GM23338 (cell line): Measurements from ENCODE around the gene BMF. TPM values are rescaled to one million over a fixed set of nuclear protein-coding genes. Genes with fewer than 3 reads are reported as not detected.

Experiments used
- ATAC-seq: fragments of 200-7000 bp; cut with Tn5 transposase; 3 replicates; pipeline ENCODE4 v1.9.1; 2020
- DNase-seq: peaks from one replicate; pipeline ENCODE4 v3.0.0-alpha.2; 2015; ENCODE audit warnings: low spot score
- H2AFZ ChIP-seq: fragments of 200-600 bp; sonication (generic); 2 replicates; pipeline ENCODE4 v1.8.0; 2016; ENCODE audit warnings: antibody characterized with exemption, mild to moderate bottlenecking, moderate library complexity
- H3F3A ChIP-seq: fragments of 200-600 bp; sonication (generic); replicated peaks from 2 replicates; pipeline ENCODE4 v1.8.0; 2017; ENCODE audit warnings: antibody characterized with exemption, mixed run types, low read depth
- H3K27ac ChIP-seq: fragments of 200-600 bp; sonication (generic); 2 replicates; pipeline ENCODE4 v1.6.1; 2016; ENCODE audit warnings: low read depth
- H3K27me3 ChIP-seq: fragments of 200-600 bp; sonication (generic); 2 replicates; pipeline ENCODE4 v1.8.0; 2016; ENCODE audit warnings: mild to moderate bottlenecking, mixed run types, moderate library complexity; ENCODE audit not compliant: insufficient read depth
- H3K36me3 ChIP-seq: fragments of 200-600 bp; sonication (generic); 2 replicates; pipeline ENCODE4 v1.8.0; 2016; ENCODE audit warnings: mild to moderate bottlenecking; ENCODE audit not compliant: insufficient read depth
- H3K4me1 ChIP-seq: fragments of 200-600 bp; sonication (generic); 2 replicates; pipeline ENCODE4 v1.8.0; 2016; ENCODE audit warnings: mild to moderate bottlenecking, moderate library complexity; ENCODE audit not compliant: insufficient read depth
- H3K4me2 ChIP-seq: fragments of 200-600 bp; sonication (generic); 2 replicates; pipeline ENCODE4 v1.7.1; 2017; ENCODE audit warnings: mixed run types
- H3K4me3 ChIP-seq: fragments of 200-600 bp; sonication (generic); 2 replicates; pipeline ENCODE4 v1.6.1; 2016; ENCODE audit warnings: mixed run types
- H3K79me2 ChIP-seq: fragments of 200-600 bp; sonication (generic); replicated peaks from 2 replicates; pipeline ENCODE4 v1.8.0; 2017; ENCODE audit warnings: mild to moderate bottlenecking; ENCODE audit not compliant: insufficient read depth
- H3K9me2 ChIP-seq: fragments of 200-600 bp; sonication (generic); 2 replicates; pipeline ENCODE4 v1.8.0; 2017; ENCODE audit not compliant: insufficient read depth
- H4K20me1 ChIP-seq: fragments of 200-600 bp; sonication (generic); replicated peaks from 2 replicates; pipeline ENCODE4 v1.8.0; 2017; ENCODE audit warnings: mild to moderate bottlenecking; ENCODE audit not compliant: insufficient read depth
- H3K27ac Mint-ChIP-seq: 2 replicates; pipeline ENCODE4 v1.8.0; 2020; ENCODE audit warnings: inconsistent platforms, mild to moderate bottlenecking, moderate library complexity, mixed read lengths
- H3K27me3 Mint-ChIP-seq: 3 replicates; pipeline ENCODE4 v1.8.0; 2022; ENCODE audit warnings: low read depth, mild to moderate bottlenecking, moderate library complexity, mixed read lengths, inconsistent platforms; ENCODE audit not compliant: insufficient read depth, poor library complexity
- H3K36me3 Mint-ChIP-seq: 3 replicates; pipeline ENCODE4 v1.8.0; 2021; ENCODE audit warnings: low read depth, mild to moderate bottlenecking, inconsistent platforms, moderate library complexity, mixed read lengths
- H3K4me1 Mint-ChIP-seq: 3 replicates; pipeline ENCODE4 v1.8.0; 2020; ENCODE audit warnings: mild to moderate bottlenecking, inconsistent platforms, mixed read lengths
- H3K4me3 Mint-ChIP-seq: 3 replicates; pipeline ENCODE4 v1.8.0; 2021; ENCODE audit warnings: moderate library complexity, mild to moderate bottlenecking, inconsistent platforms, mixed read lengths
- H3K9me3 Mint-ChIP-seq: 3 replicates; pipeline ENCODE4 v1.8.0; 2020; ENCODE audit warnings: moderate library complexity, mild to moderate bottlenecking, inconsistent platforms, mixed read lengths
- CREB1 ChIP-seq: fragments of 250-450 bp; sonication (Bioruptor Pico); IDR thresholded peaks from 2 replicates; pipeline ENCODE4 v1.5.0; 2020; ENCODE audit warnings: low read depth, mild to moderate bottlenecking, moderate library complexity
- CTCF ChIP-seq, 2 experiments: fragments of 200-600 bp in 1 of 2; sonication (generic) in 1 of 2; conservative IDR thresholded peaks; 2 replicates each; pipeline versions ENCODE4 v1.5.1 to v1.6.1; 2016 to 2017; ENCODE audit warnings: antibody characterized with exemption in 2 of 2, low read depth in 2 of 2, mild to moderate bottlenecking in 2 of 2, moderate library complexity in 1 of 2
- ETS1 ChIP-seq: IDR thresholded peaks from 2 replicates; pipeline ENCODE4 v1.6.1; 2016; ENCODE audit warnings: antibody characterized with exemption
- EZH2 ChIP-seq: fragments of 200-600 bp; sonication (generic); IDR thresholded peaks from one replicate; pipeline ENCODE4 v1.8.0; 2017; ENCODE audit warnings: antibody characterized with exemption, mild to moderate bottlenecking, low read depth; ENCODE audit not compliant: unreplicated experiment
- EZH2phosphoT487 ChIP-seq: fragments of 200-600 bp; sonication (generic); IDR thresholded peaks from one replicate; pipeline ENCODE4 v1.8.1; 2018; ENCODE audit warnings: antibody characterized with exemption; ENCODE audit not compliant: unreplicated experiment
- JUNB ChIP-seq: IDR thresholded peaks from one replicate; pipeline ENCODE4 v1.6.1; 2016; ENCODE audit warnings: antibody characterized with exemption; ENCODE audit not compliant: unreplicated experiment
- NANOG ChIP-seq: IDR thresholded peaks from 2 replicates; pipeline ENCODE4 v1.6.1; 2016; ENCODE audit warnings: antibody characterized with exemption, borderline replicate concordance
- POLR2AphosphoS5 ChIP-seq: IDR thresholded peaks from 2 replicates; pipeline ENCODE4 v1.6.1; 2016; ENCODE audit warnings: antibody characterized with exemption, low read depth
- REST ChIP-seq: IDR thresholded peaks from one replicate; pipeline ENCODE4 v1.6.1; 2018; ENCODE audit warnings: antibody characterized with exemption; ENCODE audit not compliant: unreplicated experiment
- STAT1 ChIP-seq: IDR thresholded peaks from one replicate; pipeline ENCODE4 v1.6.1; 2016; ENCODE audit warnings: antibody characterized with exemption; ENCODE audit not compliant: unreplicated experiment
- ZNF114 ChIP-seq: fragments of 250-450 bp; sonication (Bioruptor Pico); IDR thresholded peaks from 2 replicates; pipeline ENCODE4 v1.5.0; 2020; ENCODE audit warnings: mild to moderate bottlenecking, moderate library complexity
- ZNF331 ChIP-seq: fragments of 250-450 bp; sonication (Bioruptor Pico); IDR thresholded peaks from 2 replicates; pipeline ENCODE4 v1.5.0; 2020; ENCODE audit warnings: low read depth, mild to moderate bottlenecking, moderate library complexity
- polyA plus RNA-seq: library from polyadenylated mRNA; unstranded; fragments of >200 nt; fragmentation: Nextera tagmentation; extraction: Ambion mirVana; gene quantifications from 2 replicates; pipeline ENCODE4 v1.2.1, GENCODE V29; 2016
- total RNA-seq: library from RNA; depleted of rRNA; stranded (reverse); fragments of >200 nt; shearing (Covaris generic); gene quantifications from 2 replicates; pipeline ENCODE4 v1.2.3, GENCODE V29; 2014
- TF ChIP-seq, protein P1 (sequence below): fragments of 250-450 bp; sonication (Bioruptor Pico); IDR thresholded peaks from 2 replicates; pipeline ENCODE4 v1.5.0; 2020; ENCODE audit warnings: mild to moderate bottlenecking, moderate library complexity

BMF gene
- total and polyA plus RNA-seq, 2 experiments from 2014 or later = 2.0 to 20.3 TPM

DNA sequence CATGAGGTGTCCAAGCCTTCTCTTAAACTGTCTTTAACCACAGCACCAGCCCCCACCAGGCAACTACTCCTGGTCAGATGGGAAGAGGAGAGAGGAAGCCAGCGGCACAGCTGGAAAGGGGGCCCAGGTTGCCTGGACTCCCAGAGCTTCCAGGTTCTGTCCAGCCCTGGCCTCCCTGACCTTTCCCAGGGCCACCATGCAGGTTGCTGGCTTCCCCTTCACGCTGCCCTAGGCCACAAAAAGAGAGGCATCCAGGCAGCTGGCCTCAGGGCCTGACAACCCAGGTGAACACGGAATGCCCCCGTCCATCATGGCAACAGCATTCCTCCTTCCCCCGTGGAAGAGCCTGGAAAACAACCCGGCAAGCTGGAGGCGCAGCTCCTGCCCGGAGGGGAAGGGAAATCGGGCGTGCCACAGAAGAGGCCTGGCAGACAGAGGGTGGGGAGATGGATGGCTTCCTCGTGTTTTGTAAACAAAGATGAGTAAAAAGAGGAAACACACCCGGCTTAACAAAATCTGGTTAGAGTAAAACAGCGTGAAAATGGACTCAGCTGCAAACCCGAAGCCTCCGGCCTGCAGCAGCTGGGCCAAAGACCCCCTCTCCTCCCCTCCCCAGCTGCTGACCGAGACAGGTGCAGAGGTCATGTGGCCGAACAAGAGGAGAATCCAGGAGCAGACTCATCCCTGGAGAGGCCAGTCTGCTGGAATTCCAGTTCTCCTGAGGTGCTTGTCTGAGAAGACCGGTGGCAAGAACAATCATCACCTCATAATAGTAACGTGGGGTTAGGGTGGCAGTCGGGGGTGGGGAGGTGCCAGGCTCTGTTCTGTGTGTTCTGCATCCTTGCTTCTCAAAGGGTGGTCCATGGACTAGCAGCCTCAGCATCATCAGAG lies 15.5 kb downstream of the BMF start:
- Mint-ChIP-seq H3K27ac (peak overlapping the region; percentile 53; the same call in 1 of the 2 replicates), H3K4me1 (peaks cover 87% of the 10 kb centered on the region), H3K36me3 (peaks cover 21% of the 10 kb centered on the region), H3K27me3 (peaks cover 18% of the 10 kb centered on the region), H3K4me3 (peak overlapping the region; percentile 31; the same call in 1 of the 3 replicates), H3K9me3 (no peaks in the 10 kb centered on the region)
- no peaks in the 10 kb centered on the region for H3K27me3 ChIP-seq
- no peak overlapping the region for H2AFZ ChIP-seq
- H3K4me3 ChIP-seq = no peak overlapping the region
- H3K36me3 ChIP-seq = no peaks in the 10 kb centered on the region; the same call in 1 of the 2 replicates
- 0 out of 2 replicates have a peak, but pooled peaks cover 2% of the 10 kb centered on the region for H4K20me1 ChIP-seq
- H3K4me2 ChIP-seq = peak overlapping the region; percentile 26; the same call in 1 of the 2 replicates
- DNase-seq (peak; percentile 34), ATAC-seq (no peak)
- H3K9me2 ChIP-seq = peaks cover 3% of the 10 kb centered on the region; the same call in 1 of the 2 replicates
- peak overlapping the region; percentile 74; the same call in 1 of the 2 replicates for H3K27ac ChIP-seq
- no peaks in the 10 kb centered on the region for H3K79me2 ChIP-seq
- H3K4me1 ChIP-seq = peaks cover 63% of the 10 kb centered on the region
- H3F3A ChIP-seq = peaks cover 21% of the 10 kb centered on the region; the same call in 1 of the 2 replicates
- TF ChIP-seq EZH2phosphoT487 (no peak), ZNF114 (CRISPR knock-in tag) (no peak), POLR2AphosphoS5 (no peak), STAT1 (no peak), ETS1 (no peak), EZH2 (no peak), CREB1 (CRISPR knock-in tag) (no peak), CTCF (conservative IDR thresholded peaks at IDR 0.05; ENCODE audit: low read depth in 2 of 2) (no peak), REST (no peak), JUNB (no peak), ZNF331 (no peak), NANOG (no peak)
- TF ChIP-seq, protein P1, sequence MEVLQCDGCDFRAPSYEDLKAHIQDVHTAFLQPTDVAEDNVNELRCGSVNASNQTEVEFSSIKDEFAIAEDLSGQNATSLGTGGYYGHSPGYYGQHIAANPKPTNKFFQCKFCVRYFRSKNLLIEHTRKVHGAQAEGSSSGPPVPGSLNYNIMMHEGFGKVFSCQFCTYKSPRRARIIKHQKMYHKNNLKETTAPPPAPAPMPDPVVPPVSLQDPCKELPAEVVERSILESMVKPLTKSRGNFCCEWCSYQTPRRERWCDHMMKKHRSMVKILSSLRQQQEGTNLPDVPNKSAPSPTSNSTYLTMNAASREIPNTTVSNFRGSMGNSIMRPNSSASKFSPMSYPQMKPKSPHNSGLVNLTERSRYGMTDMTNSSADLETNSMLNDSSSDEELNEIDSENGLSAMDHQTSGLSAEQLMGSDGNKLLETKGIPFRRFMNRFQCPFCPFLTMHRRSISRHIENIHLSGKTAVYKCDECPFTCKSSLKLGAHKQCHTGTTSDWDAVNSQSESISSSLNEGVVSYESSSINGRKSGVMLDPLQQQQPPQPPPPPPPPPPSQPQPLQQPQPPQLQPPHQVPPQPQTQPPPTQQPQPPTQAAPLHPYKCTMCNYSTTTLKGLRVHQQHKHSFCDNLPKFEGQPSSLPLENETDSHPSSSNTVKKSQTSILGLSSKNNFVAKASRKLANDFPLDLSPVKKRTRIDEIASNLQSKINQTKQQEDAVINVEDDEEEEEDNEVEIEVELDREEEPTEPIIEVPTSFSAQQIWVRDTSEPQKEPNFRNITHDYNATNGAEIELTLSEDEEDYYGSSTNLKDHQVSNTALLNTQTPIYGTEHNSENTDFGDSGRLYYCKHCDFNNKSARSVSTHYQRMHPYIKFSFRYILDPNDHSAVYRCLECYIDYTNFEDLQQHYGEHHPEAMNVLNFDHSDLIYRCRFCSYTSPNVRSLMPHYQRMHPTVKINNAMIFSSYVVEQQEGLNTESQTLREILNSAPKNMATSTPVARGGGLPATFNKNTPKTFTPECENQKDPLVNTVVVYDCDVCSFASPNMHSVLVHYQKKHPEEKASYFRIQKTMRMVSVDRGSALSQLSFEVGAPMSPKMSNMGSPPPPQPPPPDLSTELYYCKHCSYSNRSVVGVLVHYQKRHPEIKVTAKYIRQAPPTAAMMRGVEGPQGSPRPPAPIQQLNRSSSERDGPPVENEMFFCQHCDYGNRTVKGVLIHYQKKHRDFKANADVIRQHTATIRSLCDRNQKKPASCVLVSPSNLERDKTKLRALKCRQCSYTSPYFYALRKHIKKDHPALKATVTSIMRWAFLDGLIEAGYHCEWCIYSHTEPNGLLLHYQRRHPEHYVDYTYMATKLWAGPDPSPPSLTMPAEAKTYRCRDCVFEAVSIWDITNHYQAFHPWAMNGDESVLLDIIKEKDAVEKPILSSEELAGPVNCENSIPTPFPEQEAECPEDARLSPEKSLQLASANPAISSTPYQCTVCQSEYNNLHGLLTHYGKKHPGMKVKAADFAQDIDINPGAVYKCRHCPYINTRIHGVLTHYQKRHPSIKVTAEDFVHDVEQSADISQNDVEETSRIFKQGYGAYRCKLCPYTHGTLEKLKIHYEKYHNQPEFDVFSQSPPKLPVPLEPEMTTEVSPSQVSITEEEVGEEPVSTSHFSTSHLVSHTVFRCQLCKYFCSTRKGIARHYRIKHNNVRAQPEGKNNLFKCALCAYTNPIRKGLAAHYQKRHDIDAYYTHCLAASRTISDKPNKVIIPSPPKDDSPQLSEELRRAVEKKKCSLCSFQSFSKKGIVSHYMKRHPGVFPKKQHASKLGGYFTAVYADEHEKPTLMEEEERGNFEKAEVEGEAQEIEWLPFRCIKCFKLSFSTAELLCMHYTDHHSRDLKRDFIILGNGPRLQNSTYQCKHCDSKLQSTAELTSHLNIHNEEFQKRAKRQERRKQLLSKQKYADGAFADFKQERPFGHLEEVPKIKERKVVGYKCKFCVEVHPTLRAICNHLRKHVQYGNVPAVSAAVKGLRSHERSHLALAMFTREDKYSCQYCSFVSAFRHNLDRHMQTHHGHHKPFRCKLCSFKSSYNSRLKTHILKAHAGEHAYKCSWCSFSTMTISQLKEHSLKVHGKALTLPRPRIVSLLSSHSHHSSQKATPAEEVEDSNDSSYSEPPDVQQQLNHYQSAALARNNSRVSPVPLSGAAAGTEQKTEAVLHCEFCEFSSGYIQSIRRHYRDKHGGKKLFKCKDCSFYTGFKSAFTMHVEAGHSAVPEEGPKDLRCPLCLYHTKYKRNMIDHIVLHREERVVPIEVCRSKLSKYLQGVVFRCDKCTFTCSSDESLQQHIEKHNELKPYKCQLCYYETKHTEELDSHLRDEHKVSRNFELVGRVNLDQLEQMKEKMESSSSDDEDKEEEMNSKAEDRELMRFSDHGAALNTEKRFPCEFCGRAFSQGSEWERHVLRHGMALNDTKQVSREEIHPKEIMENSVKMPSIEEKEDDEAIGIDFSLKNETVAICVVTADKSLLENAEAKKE (CRISPR knock-in tag) = no peak
